GM18520 (cell line): ENCODE measurements around the gene GNG13.
"Not testable (repeated sequence)": the region's sequence is repeated elsewhere in the genome, so short reads cannot be mapped to it uniquely, and the experiment has no call there.

Experiments
- ATAC-seq: cut with Tn5 transposase; IDR thresholded peaks from one replicate; pipeline ENCODE4 v1.9.1; 2021; ENCODE audit not compliant: unreplicated experiment

GNG13 gene

GRCh38 chr16:764184-764750, 36.3 kb downstream of the GNG13 start:
- no peak for ATAC-seq

DNA sequence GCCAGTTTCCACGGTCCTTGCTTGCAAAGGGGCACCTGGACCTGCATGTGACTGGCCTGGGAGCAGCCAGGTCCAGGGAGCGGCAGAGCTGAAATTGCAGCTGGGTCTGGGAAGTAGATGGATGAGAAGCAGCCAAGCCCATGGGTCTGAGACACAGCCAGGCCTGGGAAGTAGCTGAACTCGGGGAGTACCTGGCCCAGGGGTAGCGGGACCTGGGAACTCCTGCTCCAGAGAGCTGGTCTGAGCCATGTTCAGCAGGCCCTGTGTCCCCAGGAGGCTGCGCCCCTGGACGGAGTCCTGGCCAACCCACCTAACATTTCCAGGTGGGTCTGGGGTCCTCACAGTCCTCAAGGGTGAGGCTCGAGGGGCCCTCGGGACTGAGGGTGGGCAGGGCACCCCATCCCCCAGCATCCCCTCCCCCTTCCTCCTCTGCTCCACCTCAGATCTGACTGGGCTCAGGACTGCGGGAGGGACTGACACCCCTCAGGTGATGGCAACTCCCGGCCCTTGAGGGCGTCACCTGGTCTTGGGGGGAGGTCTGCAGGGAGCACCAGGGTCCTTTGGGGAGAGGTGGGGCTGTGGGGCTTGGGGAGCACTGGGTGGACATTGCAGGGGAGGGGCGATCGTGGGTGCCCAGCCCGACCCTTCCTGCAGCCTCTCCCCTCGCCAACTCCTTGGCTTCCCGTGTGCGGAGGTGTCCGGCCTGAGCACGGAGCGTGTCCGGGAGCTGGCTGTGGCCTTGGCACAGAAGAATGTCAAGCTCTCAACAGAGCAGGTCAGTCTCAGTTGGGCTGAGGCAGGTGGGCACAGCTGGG, 37.0 kb downstream of the GNG13 start:
- ATAC-seq: no peak

DNA sequence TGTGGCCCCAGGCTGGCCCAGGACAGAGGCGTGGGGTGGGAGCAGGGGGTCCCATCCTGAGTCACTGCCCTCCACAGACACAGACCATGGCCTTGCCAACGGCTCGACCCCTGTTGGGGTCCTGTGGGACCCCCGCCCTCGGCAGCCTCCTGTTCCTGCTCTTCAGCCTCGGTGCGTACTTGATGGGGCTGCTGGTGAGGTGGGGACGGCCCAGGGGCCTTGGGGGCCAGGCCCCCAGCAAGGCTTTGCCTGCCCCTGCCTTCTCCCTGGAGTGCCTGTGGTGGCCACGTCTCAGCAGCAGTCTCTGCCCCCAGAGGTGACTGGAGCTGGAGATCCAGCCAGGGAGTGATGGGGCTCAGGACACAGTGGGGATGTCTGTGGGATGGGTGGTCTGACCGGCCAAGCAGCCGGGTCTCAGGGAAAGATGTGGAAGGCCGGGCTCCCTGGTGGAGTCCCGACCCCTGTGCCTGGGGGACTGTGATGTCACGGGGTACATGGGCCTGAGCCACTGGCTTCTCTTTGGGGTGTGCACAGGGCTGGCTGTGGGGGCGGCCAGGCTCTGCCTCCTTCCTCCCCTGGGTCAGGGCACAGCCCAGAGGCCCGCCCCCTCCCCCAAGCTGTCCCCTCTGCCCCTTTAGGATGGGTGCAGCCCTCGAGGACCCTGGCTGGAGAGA, 37.8 kb downstream of the GNG13 start:
- no peak for ATAC-seq

DNA sequence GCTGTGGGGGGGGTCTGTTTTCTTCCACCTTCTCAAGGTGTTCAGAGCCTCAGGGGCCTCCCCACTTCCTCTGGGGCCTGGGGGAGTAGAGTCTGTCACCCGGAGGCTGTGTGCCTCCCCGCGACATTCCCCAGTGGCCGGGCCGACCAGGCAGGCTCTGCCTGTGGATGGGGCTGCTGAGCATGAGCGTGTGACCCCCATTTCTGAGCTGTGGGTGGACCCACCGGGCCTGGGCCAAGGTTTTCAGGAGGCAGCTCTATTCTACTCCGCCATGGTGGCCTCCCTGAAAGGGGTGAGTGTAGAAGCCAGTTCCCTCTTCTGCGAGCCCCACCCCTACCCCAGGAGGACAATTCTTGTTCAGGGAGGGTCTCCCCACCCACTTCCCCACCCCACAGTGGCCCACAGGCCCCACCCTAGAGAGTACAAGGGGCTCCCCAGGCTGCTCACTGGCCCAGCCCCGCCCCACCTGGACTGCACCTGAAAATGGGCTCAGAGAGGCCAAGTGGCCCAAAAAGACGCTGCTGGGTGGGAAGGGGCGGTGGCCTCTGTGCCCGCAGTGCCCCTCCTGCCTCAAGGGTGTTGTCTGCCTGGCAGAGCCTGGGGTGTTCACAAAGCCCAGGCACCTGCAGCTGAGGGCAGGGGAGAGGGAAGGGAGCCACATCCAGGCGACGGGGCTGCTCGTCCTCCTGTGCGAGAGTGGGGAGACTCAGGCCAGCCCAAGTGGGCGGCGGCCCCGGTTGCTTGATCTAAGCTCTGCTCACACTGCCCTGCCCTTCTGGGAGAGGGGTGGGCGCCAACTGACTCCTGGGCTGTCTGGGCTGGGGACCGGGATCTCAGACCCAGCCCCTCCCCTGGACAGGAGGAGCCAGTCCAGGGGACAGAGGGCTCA, 38.7 kb downstream of the GNG13 start:
- no peak for ATAC-seq

GRCh38 chr16:760545-761343, 39.8 kb downstream of the GNG13 start, which contains the start of gene MSLN:
MSLN (plus strand) TSS chr16:760734; CDS start chr16:762681, 1,947 bp downstream.
- no peak for ATAC-seq

DNA sequence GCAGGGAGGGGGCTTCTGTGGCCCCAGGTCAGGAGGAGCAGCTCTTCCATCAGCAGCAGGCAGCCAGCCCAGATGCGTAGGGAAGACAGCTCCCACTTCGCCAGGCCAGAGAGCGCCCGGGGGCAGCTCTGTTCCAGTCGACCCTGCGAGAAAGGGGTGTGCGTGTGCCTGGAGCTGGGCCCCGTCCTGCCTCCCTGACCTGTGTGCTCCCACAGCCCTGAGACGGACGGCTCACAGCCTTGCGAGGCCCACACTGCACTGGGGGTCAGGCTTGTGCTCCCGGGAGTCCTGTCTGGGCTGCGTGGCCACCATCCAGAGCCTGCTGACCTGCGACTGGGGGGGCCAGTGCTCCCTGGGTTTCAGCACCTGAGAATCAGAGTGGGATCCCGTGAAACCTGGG, 40.5 kb downstream of the GNG13 start:
- ATAC-seq: no peak

- ATAC-seq: no peak
Observed at GRCh38 chr16:759110-759910, 41.2 kb downstream of the GNG13 start.

DNA sequence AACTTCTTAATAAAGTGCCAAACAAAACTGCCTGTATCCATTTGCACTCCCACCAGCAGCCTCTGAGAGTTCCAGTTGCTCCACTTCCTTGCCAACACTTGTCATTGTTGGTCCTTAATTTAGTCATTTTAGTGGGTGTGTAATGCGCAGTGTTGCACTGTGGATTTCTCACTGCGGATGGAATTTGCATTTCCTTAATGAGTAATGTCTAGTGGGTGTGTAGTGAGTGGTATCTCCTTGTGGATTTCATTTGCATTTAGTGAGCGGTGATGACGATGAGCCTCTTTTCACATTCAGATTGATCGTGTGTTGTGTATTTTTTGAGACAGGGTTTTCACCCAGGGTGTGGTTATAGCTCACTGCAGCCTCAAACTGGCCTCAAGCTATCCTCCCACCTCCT, 44.1 kb downstream of the GNG13 start:
- ATAC-seq: no peak

DNA sequence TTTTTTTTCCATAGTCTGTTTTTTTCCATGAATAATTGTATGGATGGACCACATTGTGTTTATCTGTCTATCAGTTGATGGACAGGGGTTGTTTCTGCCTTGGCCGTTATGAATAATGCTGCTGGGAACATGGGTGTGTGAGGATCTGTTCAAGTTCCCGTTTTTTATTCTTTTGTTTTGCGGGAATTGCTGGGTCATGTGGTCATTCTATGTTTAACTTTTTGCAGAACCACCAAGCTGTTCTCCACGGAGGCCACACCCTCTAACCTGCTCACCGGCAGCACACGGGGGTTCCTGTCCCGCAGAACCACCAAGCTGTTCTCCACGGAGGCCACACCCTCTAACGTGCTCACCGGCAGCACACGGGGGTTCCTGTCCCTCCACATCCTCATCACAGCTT, 45.9 kb downstream of the GNG13 start:
- no peak for ATAC-seq

- not testable (repeated sequence) for ATAC-seq
Observed at GRCh38 chr16:754121-754607, 46.4 kb downstream of the GNG13 start.

GRCh38 chr16:752007-752312, 48.6 kb downstream of the GNG13 start:
- no peak for ATAC-seq

GRCh38 chr16:751152-752006, 49.2 kb downstream of the GNG13 start:
- ATAC-seq: no peak

DNA sequence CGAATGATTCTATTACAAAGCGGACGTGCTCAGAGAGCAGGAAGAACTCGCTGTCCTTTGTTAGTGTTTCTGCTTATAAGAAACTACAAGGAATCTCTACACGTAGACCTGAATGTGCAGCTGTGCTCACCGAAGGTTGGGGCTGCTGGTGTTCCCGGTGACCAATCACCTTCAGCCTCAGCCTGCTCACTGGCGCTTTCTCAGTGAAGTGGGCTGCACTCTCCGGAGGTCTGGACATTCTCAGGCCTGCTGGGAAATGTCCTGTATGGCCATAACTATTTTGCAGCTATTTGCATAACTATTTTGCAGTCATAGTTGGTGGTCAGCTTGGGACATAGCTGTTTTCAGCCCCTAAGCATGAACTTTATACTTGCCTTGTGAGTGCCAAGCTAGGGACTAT, 50.0 kb downstream of the GNG13 start:
- no peak for ATAC-seq

DNA sequence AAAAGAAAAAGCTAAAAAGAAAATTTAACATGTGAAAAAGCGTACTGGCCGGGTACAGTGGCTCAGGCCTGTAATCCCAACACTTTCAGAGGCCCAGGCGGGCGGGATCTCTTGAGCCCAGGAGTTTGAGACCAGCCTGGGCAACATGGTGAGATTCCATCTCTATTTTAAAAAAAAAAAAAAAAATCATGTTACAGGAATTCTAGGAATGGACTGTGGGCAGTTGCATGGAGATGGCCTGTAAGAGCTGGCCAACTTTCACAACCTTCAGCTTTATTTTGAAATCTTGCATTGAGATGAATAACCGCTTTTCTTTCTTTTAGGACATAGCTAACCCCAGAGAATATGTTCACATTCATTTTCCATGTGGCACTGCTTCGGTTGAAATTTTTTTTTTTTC, 51.5 kb downstream of the GNG13 start:
- no peak for ATAC-seq
